Karpas-422 (cell line): ENCODE results near the gene NT5C. TPM values are rescaled to one million over a fixed set of nuclear protein-coding genes. Genes with fewer than 3 reads are reported as not detected.
"Not testable (repeated sequence)": the region's sequence is repeated elsewhere in the genome, so short reads cannot be mapped to it uniquely, and the experiment has no call there.

Experiments
- DNase-seq: peaks from one replicate; pipeline ENCODE4 v3.0.0-alpha.2; 2015
- H2AFZ ChIP-seq: fragments of 200-600 bp; sonication (generic); 2 replicates; pipeline ENCODE4 v1.6.1; 2014; ENCODE audit warnings: antibody characterized with exemption, low read length, mixed read lengths
- H3K27ac ChIP-seq: fragments of 200-600 bp; sonication (generic); 2 replicates; pipeline ENCODE4 v1.5.1; 2014; ENCODE audit warnings: mild to moderate bottlenecking, low read length, moderate library complexity
- H3K27me3 ChIP-seq: fragments of 200-600 bp; sonication (generic); 2 replicates; pipeline ENCODE4 v1.6.1; 2014; ENCODE audit warnings: low read length, mixed read lengths
- H3K36me3 ChIP-seq: fragments of 200-600 bp; sonication (generic); 2 replicates; pipeline ENCODE4 v1.6.1; 2014; ENCODE audit warnings: low read length, mixed read lengths; ENCODE audit not compliant: insufficient read depth
- H3K4me1 ChIP-seq: fragments of 200-600 bp; sonication (generic); 2 replicates; pipeline ENCODE4 v1.6.1; 2014; ENCODE audit warnings: mild to moderate bottlenecking, low read length, mixed read lengths
- H3K4me2 ChIP-seq: fragments of 200-600 bp; sonication (generic); 2 replicates; pipeline ENCODE4 v1.6.1; 2014; ENCODE audit warnings: low read length, low read depth, mild to moderate bottlenecking; ENCODE audit not compliant: poor library complexity, severe bottlenecking
- H3K4me3 ChIP-seq: fragments of 200-600 bp; sonication (generic); 2 replicates; pipeline ENCODE4 v1.5.1; 2014; ENCODE audit warnings: mild to moderate bottlenecking, antibody characterized with exemption, low read length, mixed read lengths
- H3K79me2 ChIP-seq: fragments of 200-600 bp; sonication (generic); 2 replicates; pipeline ENCODE4 v1.6.1; 2014; ENCODE audit warnings: mild to moderate bottlenecking, low read length, mixed read lengths
- H3K9ac ChIP-seq: fragments of 200-600 bp; sonication (generic); 2 replicates; pipeline ENCODE4 v1.6.0; 2014; ENCODE audit warnings: low read length
- H3K9me2 ChIP-seq: fragments of 200-600 bp; sonication (generic), shearing (Covaris generic); replicated peaks from 2 replicates; pipeline ENCODE4 v1.6.0; 2014; ENCODE audit warnings: mild to moderate bottlenecking, low read length, moderate library complexity; ENCODE audit not compliant: insufficient read depth
- H3K9me3 ChIP-seq: fragments of 300-700, 200-600 bp; sonication (generic); 2 replicates; pipeline ENCODE4 v1.6.1; 2014; ENCODE audit warnings: low read length, mixed read lengths
- H4K20me1 ChIP-seq: fragments of 200-600 bp; sonication (generic); 2 replicates; pipeline ENCODE4 v1.6.1; 2014; ENCODE audit warnings: mild to moderate bottlenecking, antibody characterized with exemption, low read length, low read depth; ENCODE audit not compliant: insufficient read depth
- total RNA-seq: library from RNA; depleted of rRNA; stranded (reverse); fragments of >200 nt; shearing (Covaris generic); gene quantifications from 2 replicates; pipeline ENCODE4 v1.2.3, GENCODE V29; 2014; ENCODE audit warnings: low replicate concordance

NT5C gene
- total RNA-seq, 1 experiment from 2014 or later: 43.6 TPM

DNA sequence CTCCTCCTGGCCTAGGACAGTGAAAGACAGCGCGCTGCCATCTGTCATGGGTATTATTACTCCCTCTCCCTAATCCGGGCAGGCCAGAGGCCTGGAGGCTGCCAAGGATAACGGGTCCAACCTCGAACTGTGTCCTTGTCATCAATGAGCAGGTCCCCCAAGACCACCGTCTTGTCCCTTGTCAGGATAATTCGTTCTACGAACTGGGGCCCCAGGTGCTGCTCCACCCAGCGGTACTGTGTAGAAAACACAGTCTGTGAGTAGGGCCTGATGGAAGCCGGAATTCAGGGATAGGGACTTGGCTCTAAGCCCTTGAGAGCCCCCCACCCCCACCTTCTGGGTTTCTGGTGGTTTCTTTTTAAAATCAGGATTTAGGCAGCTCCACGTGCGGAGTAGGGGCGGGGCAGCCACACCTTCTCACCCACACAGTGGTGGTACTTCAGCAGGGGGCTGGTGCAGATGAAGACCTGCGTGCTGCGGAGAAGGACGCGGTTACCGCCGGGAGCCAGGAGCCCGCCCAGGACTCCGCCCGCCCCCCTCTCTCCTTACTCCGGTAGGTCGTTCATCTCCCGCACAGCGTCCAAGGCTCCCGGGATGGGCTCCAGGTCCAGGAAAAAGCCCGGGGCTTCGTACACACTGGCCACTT, 787 bp downstream of the NT5C start:
- H3K4me3 ChIP-seq: peak overlapping the region; percentile 99
- H3K36me3 ChIP-seq: peaks cover 7% of the 10 kb centered on the region
- H3K27me3 ChIP-seq: no peaks in the 10 kb centered on the region
- H3K9me3 ChIP-seq: no peaks in the 10 kb centered on the region
- H3K4me2 ChIP-seq: peak overlapping the region; percentile 92
- no peaks in the 10 kb centered on the region for H3K9me2 ChIP-seq
- peaks cover 24% of the 10 kb centered on the region for H3K79me2 ChIP-seq
- H4K20me1 ChIP-seq: peaks cover 11% of the 10 kb centered on the region; the same call in 1 of the 2 replicates
- peak overlapping the region; percentile 71 for H3K27ac ChIP-seq
- 0 out of 2 replicates have a peak overlapping the region, but pooled peaks have one; percentile 94 for H2AFZ ChIP-seq
- H3K9ac ChIP-seq: peak overlapping the region; percentile 99
- peaks cover 32% of the 10 kb centered on the region for H3K4me1 ChIP-seq
- peak; percentile 71 for DNase-seq

DNA sequence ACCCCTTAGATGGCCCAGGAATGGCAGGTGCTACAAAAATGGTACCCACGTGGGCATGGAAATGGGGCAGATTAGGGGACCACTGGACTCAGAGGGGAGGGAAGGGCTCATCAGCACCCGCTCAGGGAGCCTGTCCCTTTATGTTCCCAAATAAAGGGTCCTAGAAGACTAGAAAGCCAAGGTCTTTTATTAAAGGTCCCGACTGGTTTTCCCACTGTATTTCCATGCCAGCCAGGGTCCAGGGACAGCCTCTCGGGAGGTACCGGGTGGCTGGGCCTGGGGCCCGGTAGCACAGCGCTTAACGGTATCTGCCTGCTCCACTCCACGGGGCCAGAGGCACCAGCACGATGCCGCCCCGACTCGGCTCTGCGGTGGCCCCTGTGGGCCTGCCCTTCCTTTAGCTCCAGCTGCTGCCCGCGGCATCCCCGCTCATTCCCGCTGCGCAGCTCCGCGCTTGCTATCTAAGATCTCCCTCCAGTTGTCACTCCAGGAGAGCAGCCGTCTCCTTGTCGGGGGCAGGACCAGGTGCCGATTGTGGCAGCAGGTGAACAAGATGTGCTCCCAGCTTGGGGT, 1.4 kb downstream of the NT5C start:
- H3K36me3 ChIP-seq: peaks cover 7% of the 10 kb centered on the region
- peaks cover 24% of the 10 kb centered on the region for H3K79me2 ChIP-seq
- H2AFZ ChIP-seq: no peak overlapping the region
- H3K4me3 ChIP-seq: peak overlapping the region; percentile 99
- no peak overlapping the region for H3K27ac ChIP-seq
- DNase-seq: no peak
- no peaks in the 10 kb centered on the region for H3K9me2 ChIP-seq
- peaks cover 11% of the 10 kb centered on the region; the same call in 1 of the 2 replicates for H4K20me1 ChIP-seq
- H3K4me1 ChIP-seq: peaks cover 36% of the 10 kb centered on the region
- peak overlapping the region; percentile 99 for H3K9ac ChIP-seq
- no peaks in the 10 kb centered on the region for H3K27me3 ChIP-seq
- H3K9me3 ChIP-seq: no peaks in the 10 kb centered on the region
- H3K4me2 ChIP-seq: peak overlapping the region; percentile 92

DNA sequence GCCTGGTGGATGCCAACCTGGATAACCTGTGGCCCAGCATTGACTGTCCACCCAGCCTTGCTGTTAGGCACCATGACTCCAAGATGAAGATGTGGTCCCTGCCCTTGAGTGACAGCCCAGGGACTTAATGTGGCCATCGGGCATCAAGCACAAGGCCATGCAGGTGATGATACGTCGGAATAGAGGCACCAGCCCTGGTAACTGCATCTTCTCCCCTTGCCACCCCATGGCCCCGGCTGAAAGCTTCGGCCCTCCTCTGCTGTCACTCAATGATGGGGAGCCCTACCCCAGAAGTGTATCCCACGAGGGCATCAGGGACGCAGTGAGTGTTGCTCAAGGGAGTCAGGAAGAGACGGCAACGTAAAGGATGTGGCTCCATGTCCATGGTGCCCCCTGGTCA, 2.0 kb downstream of the NT5C start:
- DNase-seq: no peak
- Histone ChIP-seq H3K9me2 (no peaks in the 10 kb centered on the region), H3K27me3 (no peaks in the 10 kb centered on the region), H3K4me2 (peak overlapping the region; percentile 92), H3K4me1 (peaks cover 36% of the 10 kb centered on the region), H3K4me3 (no peak overlapping the region), H3K9me3 (no peaks in the 10 kb centered on the region), H3K36me3 (peaks cover 7% of the 10 kb centered on the region), H3K79me2 (peaks cover 24% of the 10 kb centered on the region), H3K9ac (no peak overlapping the region), H3K27ac (no peak overlapping the region), H4K20me1 (peaks cover 11% of the 10 kb centered on the region; the same call in 1 of the 2 replicates), H2AFZ (no peak overlapping the region)

DNA sequence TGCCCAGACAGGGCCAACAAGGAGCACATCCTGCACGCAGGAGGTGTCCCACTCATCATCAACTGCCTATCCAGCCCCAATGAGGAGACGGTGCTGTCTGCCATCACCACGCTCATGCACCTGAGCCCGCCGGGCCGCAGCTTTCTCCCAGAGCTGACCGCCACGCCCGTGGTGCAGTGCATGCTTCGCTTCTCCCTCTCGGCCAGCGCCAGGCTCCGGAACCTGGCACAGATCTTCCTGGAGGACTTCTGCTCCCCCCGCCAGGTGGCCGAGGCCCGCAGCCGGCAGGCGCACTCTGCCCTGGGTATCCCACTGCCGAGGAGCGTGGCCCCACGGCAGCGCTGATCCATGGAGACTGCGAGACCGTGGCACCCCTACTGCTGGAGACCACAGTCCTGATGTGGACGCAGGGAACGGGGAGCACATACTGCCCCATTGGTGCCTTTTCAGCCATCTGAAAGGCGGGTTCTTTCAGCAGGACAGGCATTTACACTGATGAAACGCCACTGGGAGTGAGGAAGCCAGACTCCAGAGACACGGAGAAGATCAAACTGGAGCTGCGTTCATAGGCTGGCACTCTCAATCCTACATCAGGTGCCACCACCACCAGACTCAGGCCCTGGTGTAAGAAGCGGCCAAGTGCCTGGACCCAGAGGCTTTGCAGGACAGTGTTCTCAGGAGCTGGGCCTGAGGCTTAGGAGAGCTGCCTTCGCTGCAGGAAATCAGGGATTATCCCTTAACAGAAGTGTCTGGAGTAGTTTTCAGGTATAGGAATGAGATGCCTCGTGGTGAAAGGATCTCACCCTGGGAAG, 2.6 kb downstream of the NT5C start:
- Histone ChIP-seq H3K36me3 (peaks cover 7% of the 10 kb centered on the region), H3K4me1 (peaks cover 36% of the 10 kb centered on the region), H2AFZ (no peak overlapping the region), H3K79me2 (peaks cover 24% of the 10 kb centered on the region), H3K4me2 (no peak overlapping the region), H3K4me3 (no peak overlapping the region), H3K27ac (no peak overlapping the region), H4K20me1 (peaks cover 11% of the 10 kb centered on the region; the same call in 1 of the 2 replicates), H3K27me3 (no peaks in the 10 kb centered on the region), H3K9me3 (no peaks in the 10 kb centered on the region), H3K9ac (no peak overlapping the region), H3K9me2 (no peaks in the 10 kb centered on the region)
- no peak for DNase-seq

DNA sequence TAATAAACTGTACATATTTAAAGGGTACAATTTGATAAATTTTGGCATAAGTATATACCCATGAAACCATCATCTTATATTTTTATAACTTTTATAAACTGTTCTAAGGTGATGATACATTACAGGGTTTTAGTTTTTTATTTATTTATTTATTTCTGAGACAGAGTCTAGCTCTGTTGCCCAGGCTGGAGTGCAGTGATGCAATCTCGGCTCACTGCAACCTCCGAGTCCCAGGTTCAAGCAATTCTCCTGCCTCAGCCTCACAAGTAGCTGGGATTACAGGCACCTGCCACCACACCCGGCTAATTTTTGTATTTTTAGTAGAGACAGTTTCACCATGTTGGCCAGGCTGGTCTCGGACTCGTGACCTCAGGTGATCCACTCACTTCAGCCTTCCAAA, 3.6 kb downstream of the NT5C start:
- not testable (repeated sequence) for H3K4me3 ChIP-seq, H3K27ac ChIP-seq, DNase-seq, H3K9me3 ChIP-seq, H3K27me3 ChIP-seq, H3K36me3 ChIP-seq, H3K9ac ChIP-seq, H3K4me2 ChIP-seq, H2AFZ ChIP-seq, H3K9me2 ChIP-seq
- Histone ChIP-seq H3K4me1 (peaks cover 34% of the 10 kb centered on the region), H3K79me2 (peaks cover 24% of the 10 kb centered on the region), H4K20me1 (peaks cover 11% of the 10 kb centered on the region; the same call in 1 of the 2 replicates)

DNA sequence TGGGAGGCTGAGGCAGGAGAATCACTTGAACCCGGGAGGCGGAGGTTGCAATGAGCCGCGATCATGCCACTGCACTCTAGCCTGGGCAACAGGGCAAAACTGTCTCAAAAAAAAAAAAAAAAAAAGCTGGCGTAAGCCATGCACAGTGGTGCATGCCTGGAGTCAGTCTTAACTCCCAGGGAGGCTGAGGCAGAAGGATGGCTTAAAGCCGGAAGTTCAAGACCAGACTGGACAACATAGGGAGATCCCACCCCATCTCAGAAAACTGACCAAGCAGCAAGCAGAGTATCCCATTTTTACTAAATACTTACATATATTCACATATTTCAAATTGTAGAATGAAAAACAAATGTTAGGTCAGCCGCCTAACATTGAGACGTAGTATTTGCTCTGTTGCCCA, 4.6 kb downstream of the NT5C start:
- Histone ChIP-seq H3K27me3 (no peaks in the 10 kb centered on the region), H3K27ac (no peak overlapping the region), H3K4me2 (no peak overlapping the region), H2AFZ (no peak overlapping the region), H3K36me3 (peaks cover 7% of the 10 kb centered on the region), H3K9ac (no peak overlapping the region), H3K4me3 (no peak overlapping the region), H3K4me1 (peaks cover 27% of the 10 kb centered on the region), H3K79me2 (peaks cover 24% of the 10 kb centered on the region), H3K9me3 (no peaks in the 10 kb centered on the region), H3K9me2 (no peaks in the 10 kb centered on the region), H4K20me1 (peaks cover 11% of the 10 kb centered on the region; the same call in 1 of the 2 replicates)
- DNase-seq: no peak

DNA sequence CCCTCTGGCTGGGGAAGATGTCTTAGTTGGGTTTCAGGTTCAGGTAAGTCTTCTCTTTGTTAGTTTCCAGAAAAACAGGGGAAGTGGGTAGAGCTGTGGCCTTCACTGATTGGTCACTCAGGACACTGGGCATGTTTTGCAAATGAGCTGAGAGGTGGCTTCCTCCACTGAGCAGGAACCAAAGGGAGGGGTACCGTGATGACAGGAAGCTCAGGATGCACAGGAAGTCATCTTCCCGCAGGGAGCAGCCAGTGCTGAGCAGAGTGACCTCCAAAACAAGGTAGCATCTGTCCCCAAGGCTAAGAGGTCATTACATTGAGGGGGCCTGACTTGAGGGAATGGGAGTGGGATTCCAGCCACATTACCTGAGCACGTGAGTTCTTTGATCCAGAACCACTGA, 5.6 kb downstream of the NT5C start:
- H3K27ac ChIP-seq: 0 out of 2 replicates have a peak overlapping the region, but pooled peaks have one; percentile 25
- H3K9me2 ChIP-seq: no peaks in the 10 kb centered on the region
- peak overlapping the region; percentile 11 for H3K4me2 ChIP-seq
- H3K4me3 ChIP-seq: no peak overlapping the region
- H3K4me1 ChIP-seq: peaks cover 24% of the 10 kb centered on the region
- no peak overlapping the region for H2AFZ ChIP-seq
- peaks cover 9% of the 10 kb centered on the region; the same call in 1 of the 2 replicates for H4K20me1 ChIP-seq
- peaks cover 7% of the 10 kb centered on the region for H3K36me3 ChIP-seq
- no peak overlapping the region for H3K9ac ChIP-seq
- peaks cover 19% of the 10 kb centered on the region for H3K79me2 ChIP-seq
- DNase-seq: peak; percentile 61
- H3K27me3 ChIP-seq: no peaks in the 10 kb centered on the region
- no peaks in the 10 kb centered on the region for H3K9me3 ChIP-seq

DNA sequence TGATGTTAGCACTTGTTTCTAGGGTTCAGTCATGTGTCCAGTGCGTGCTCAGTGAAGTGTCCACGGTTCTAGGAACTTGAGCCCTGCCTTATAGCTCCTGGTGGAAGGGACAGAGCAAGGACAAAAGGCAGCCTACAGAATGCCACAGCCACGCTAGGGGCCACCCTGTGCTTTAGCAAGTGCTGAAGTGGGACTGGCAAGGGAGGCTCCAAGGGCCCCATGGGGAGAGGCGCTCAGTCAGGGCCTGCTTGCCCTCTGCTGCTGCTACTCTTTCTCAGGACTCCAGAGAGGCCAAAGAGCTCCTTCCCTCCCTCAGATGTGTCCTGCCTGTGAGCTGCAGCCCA, 6.8 kb downstream of the NT5C start:
- H3K4me2 ChIP-seq: no peak overlapping the region

More for the DNA sequence above, 6.8 kb downstream of the NT5C start:
- Histone ChIP-seq H3K27ac (no peak overlapping the region), H3K9ac (no peak overlapping the region), H3K36me3 (peaks cover 3% of the 10 kb centered on the region), H3K9me3 (no peaks in the 10 kb centered on the region), H4K20me1 (no peaks in the 10 kb centered on the region), H2AFZ (no peak overlapping the region), H3K9me2 (no peaks in the 10 kb centered on the region), H3K79me2 (peaks cover 7% of the 10 kb centered on the region), H3K4me1 (peaks cover 13% of the 10 kb centered on the region), H3K4me3 (no peak overlapping the region), H3K27me3 (no peaks in the 10 kb centered on the region)
- no peak for DNase-seq
